Posterior cingulate gyrus (tissue), 11 donors: ENCODE results near the gene NLRP11.
"Not testable (repeated sequence)": the region's sequence is repeated elsewhere in the genome, so short reads cannot be mapped to it uniquely, and the experiment has no call there.

Source experiments
- DNase-seq, 10 donors: peaks; one replicate each; pipeline versions ENCODE4 v3.0.0 to v3.0.0-alpha.2; 2020 to 2021; ENCODE audit warnings: mixed read lengths in 3 of 10
- intact Hi-C: fragments of 100-400 bp; cut with DNase I; formaldehyde crosslinking; loops from one replicate; pipeline ENCODE4 v1.15.1; 2023

Gene NLRP11

GRCh38 chr19:55781112-55781511 lies 50.7 kb downstream of the NLRP11 start:
- DNase-seq: no peak
- intact Hi-C loops: no loop called here

- DNase-seq: no peak
- intact Hi-C loops: no loop called here
These were observed 53.5 kb downstream of the NLRP11 start for GRCh38 chr19:55778331-55778730.

GRCh38 chr19:55777528-55777927 lies 54.3 kb downstream of the NLRP11 start:
- no peak for DNase-seq
- intact Hi-C loops: no loop called here

- DNase-seq: not testable (repeated sequence)
These were observed 62.2 kb downstream of the NLRP11 start for GRCh38 chr19:55769632-55770031.

GRCh38 chr19:55768818-55769217 lies 63.0 kb downstream of the NLRP11 start, which contains the start of gene RFPL4AL1:
TSS of gene RFPL4AL1 (plus strand) at chr19:55769118. CDS start at chr19:55771805, 2,687 bp downstream.
- intact Hi-C loops, DNase-seq: not testable (repeated sequence)

More at GRCh38 chr19:55769632-55770031, 62.2 kb downstream of the NLRP11 start:
- intact Hi-C loops: not testable (repeated sequence)

- DNase-seq: no peak
- intact Hi-C loops: no loop called here
These were observed 65.3 kb downstream of the NLRP11 start for GRCh38 chr19:55766466-55766865.

- DNase-seq, intact Hi-C loops: not testable (repeated sequence)
These were observed 73.0 kb downstream of the NLRP11 start, which contains the start of gene RFPL4A for GRCh38 chr19:55758797-55759196. TSS of gene RFPL4A (plus strand) at chr19:55759097. CDS start at chr19:55761801, 2,704 bp downstream.

GRCh38 chr19:55756808-55757207 lies 75.0 kb downstream of the NLRP11 start:
- intact Hi-C loops, DNase-seq: not testable (repeated sequence)

GRCh38 chr19:55753401-55753800 lies 78.4 kb downstream of the NLRP11 start:
- DNase-seq: no peak
- intact Hi-C loops: no loop called here

- no peak for DNase-seq
- intact Hi-C loops: no loop called here
These were observed 81.1 kb downstream of the NLRP11 start for GRCh38 chr19:55750715-55751114.

- DNase-seq: no peak
- intact Hi-C loops: no loop called here
These were observed 93.5 kb downstream of the NLRP11 start, which contains the start of gene NLRP9 for GRCh38 chr19:55738302-55738701. TSS of gene NLRP9 (minus strand) at chr19:55738402. CDS start at chr19:55738374, 28 bp downstream.
